CD8-positive, alpha-beta memory T cell (primary cell): ENCODE measurements around the gene FAM9C. TPM values are rescaled to one million over a fixed set of nuclear protein-coding genes. Genes with fewer than 3 reads are reported as not detected.
A peak's percentile ranks its signal among the peaks of the same experiment; 100 is the strongest.

ENCODE experiments used
- CTCF ChIA-PET: fragments of 350-600 bp; sonication (Branson Sonifier 250); formaldehyde crosslinking; loops from one replicate; lab custom pipeline; 2021; ENCODE audit warnings: antibody characterized with exemption; lab: Charles Lee
- POLR2A ChIA-PET: fragments of 350-600 bp; sonication (Branson Sonifier 250); formaldehyde crosslinking; loops from one replicate; lab custom pipeline; 2021; ENCODE audit warnings: antibody characterized with exemption; lab: Charles Lee
- DNase-seq, 5 donors: peaks; one replicate each; pipeline versions ENCODE4 v3.0.0 to v3.0.0-alpha.2; 2020 to 2022; ENCODE audit warnings: mixed read lengths in 1 of 5
- H3K27ac ChIP-seq: one replicate; pipeline ENCODE4 v1.7.0; 2013; ENCODE audit warnings: low read depth, mild to moderate bottlenecking, low read length, moderate library complexity
- H3K27me3 ChIP-seq: 2 replicates; pipeline ENCODE4 v1.7.0; 2013; ENCODE audit warnings: low read length, mild to moderate bottlenecking; ENCODE audit not compliant: insufficient read depth, poor library complexity, severe bottlenecking
- H3K36me3 ChIP-seq: 2 replicates; pipeline ENCODE4 v1.7.0; 2013; ENCODE audit warnings: mild to moderate bottlenecking, low read length, moderate library complexity; ENCODE audit not compliant: insufficient read depth
- H3K4me1 ChIP-seq: 2 replicates; pipeline ENCODE4 v1.7.0; 2013; ENCODE audit warnings: mild to moderate bottlenecking, low read length, moderate library complexity; ENCODE audit not compliant: insufficient read depth
- H3K4me3 ChIP-seq: 2 replicates; pipeline ENCODE4 v1.7.0; 2013; ENCODE audit warnings: mild to moderate bottlenecking, low read length
- H3K9me3 ChIP-seq: 2 replicates; pipeline ENCODE4 v1.7.0; 2013; ENCODE audit warnings: mild to moderate bottlenecking, low read length
- H3K27ac Mint-ChIP-seq, 8 donors: one replicate each; pipeline ENCODE4 v1.8.0; 2020 to 2021; ENCODE audit warnings: mixed read lengths in 8 of 8, mild to moderate bottlenecking in 6 of 8, inconsistent platforms in 3 of 8, moderate library complexity in 3 of 8
- H3K27me3 Mint-ChIP-seq, 2 donors: one replicate each; pipeline ENCODE4 v1.8.0; 2020 to 2021; ENCODE audit warnings: mixed read lengths in 2 of 2, mild to moderate bottlenecking in 1 of 2, moderate library complexity in 1 of 2
- H3K36me3 Mint-ChIP-seq, 3 donors: one replicate each; pipeline ENCODE4 v1.8.0; 2020 to 2021; ENCODE audit warnings: mixed read lengths in 3 of 3, inconsistent platforms in 1 of 3, mild to moderate bottlenecking in 1 of 3
- H3K4me1 Mint-ChIP-seq, 3 donors: one replicate each; pipeline ENCODE4 v1.8.0; 2020 to 2021; ENCODE audit warnings: mixed read lengths in 3 of 3, inconsistent platforms in 1 of 3, mild to moderate bottlenecking in 1 of 3
- H3K4me3 Mint-ChIP-seq, 7 donors: one replicate each; pipeline ENCODE4 v1.8.0; 2020 to 2021; ENCODE audit warnings: mixed read lengths in 7 of 7, mild to moderate bottlenecking in 6 of 7, moderate library complexity in 4 of 7, inconsistent platforms in 2 of 7
- H3K9me3 Mint-ChIP-seq, 5 donors: one replicate each; pipeline ENCODE4 v1.8.0; 2020 to 2022; ENCODE audit warnings: mixed read lengths in 5 of 5, mild to moderate bottlenecking in 3 of 5, moderate library complexity in 2 of 5, inconsistent platforms in 1 of 5
- polyA plus RNA-seq: library from polyadenylated mRNA; unstranded; fragments of 300-500 nt; fragmentation: Illumina TruSeq; gene quantifications from one replicate; pipeline ENCODE4 v1.2.3, GENCODE V29; 2021
- total RNA-seq, 2 experiments: library from RNA; stranded (reverse); gene quantifications; one replicate each; pipeline ENCODE4 v1.2.3, GENCODE V29; 2021

FAM9C gene
- total and polyA plus RNA-seq, 3 experiments from 2014 or later, result not detected

GRCh38 chrX:13076176-13076961 lies 31.9 kb upstream of the FAM9C start:
- DNase-seq, result no peak
- H3K4me1 ChIP-seq, result peaks cover 75% of the 10 kb centered on the region
- CTCF ChIA-PET, result interaction anchor here (0.9 to 1.5 kb wide), 4 partner anchors 27 to 126 kb away, joined by 3 to 4 read pairs (median 4); no protein-coding TSS in a partner anchor

GRCh38 chrX:13074297-13075262 lies 30.2 kb upstream of the FAM9C start:
- DNase-seq, result peak in 1 of 5 donors; percentile 49
- H3K4me1 Mint-ChIP-seq, result peaks cover 37 to 56% (median 52%) of the 10 kb centered on the region in 3 donors
- Histone ChIP-seq H3K36me3 (no peaks in the 10 kb centered on the region), H3K4me1 (peaks cover 58% of the 10 kb centered on the region), H3K9me3 (no peaks in the 10 kb centered on the region), H3K27me3 (no peaks in the 10 kb centered on the region), H3K4me3 (no peak overlapping the region), H3K27ac (no peak overlapping the region)
- H3K4me3 Mint-ChIP-seq, result peak overlapping the region in 5 of 7 donors; percentile 1 to 61 (median 8)
- POLR2A ChIA-PET, result no interaction called here
- CTCF ChIA-PET, result interaction anchor here (1.2 to 2.0 kb wide), 3 partner anchors 9 to 124 kb away, joined by 3 to 6 read pairs (median 6); no protein-coding TSS in a partner anchor
- peak overlapping the region; percentile 67 to 95 (median 90) for H3K27ac Mint-ChIP-seq
- H3K27me3 Mint-ChIP-seq, result peaks cover 0 to 9% of the 10 kb centered on the region in 2 donors
- H3K9me3 Mint-ChIP-seq, result peaks cover 0 to 7% (median 3%) of the 10 kb centered on the region in 5 donors
- peaks cover 2 to 4% (median 2%) of the 10 kb centered on the region in 3 donors for H3K36me3 Mint-ChIP-seq

More at GRCh38 chrX:13076176-13076961, 31.9 kb upstream of the FAM9C start:
- POLR2A ChIA-PET, result interaction anchor here (0.6 to 1.0 kb wide), 5 partner anchors 9 to 100 kb away, joined by 3 to 10 read pairs (median 4); no protein-coding TSS in a partner anchor
- no peak overlapping the region for H3K4me3 ChIP-seq
- Mint-ChIP-seq H3K9me3 (peaks cover 0 to under 1% (median 0%) of the 10 kb centered on the region in 5 donors), H3K4me3 (peak overlapping the region in 2 of 7 donors; percentile 45 to 54), H3K36me3 (peaks cover 0 to 5% (median 2%) of the 10 kb centered on the region in 3 donors), H3K4me1 (peaks cover 53 to 73% (median 70%) of the 10 kb centered on the region in 3 donors), H3K27ac (peak overlapping the region in 7 of 8 donors; percentile 61 to 91 (median 84)), H3K27me3 (peaks cover 0 to 20% of the 10 kb centered on the region in 2 donors)
- no peak overlapping the region for H3K27ac ChIP-seq
- H3K27me3 ChIP-seq, result no peaks in the 10 kb centered on the region
- H3K36me3 ChIP-seq, result no peaks in the 10 kb centered on the region
- no peaks in the 10 kb centered on the region for H3K9me3 ChIP-seq

GRCh38 chrX:13069771-13070416 lies 25.5 kb upstream of the FAM9C start:
- no peak overlapping the region for H3K27ac ChIP-seq
- no peak for DNase-seq
- CTCF ChIA-PET, result no interaction called here
- H3K27me3 ChIP-seq, result no peaks in the 10 kb centered on the region
- Mint-ChIP-seq H3K4me1 (peaks cover 16 to 32% (median 19%) of the 10 kb centered on the region in 3 donors), H3K27ac (no peak overlapping the region), H3K4me3 (peak overlapping the region in 1 of 7 donors; percentile 16), H3K9me3 (peaks cover 0 to 22% (median 12%) of the 10 kb centered on the region in 5 donors), H3K36me3 (peaks cover 0 to 27% (median 10%) of the 10 kb centered on the region in 3 donors), H3K27me3 (peaks cover 0 to 11% of the 10 kb centered on the region in 2 donors)
- no peaks in the 10 kb centered on the region for H3K36me3 ChIP-seq
- no peak overlapping the region for H3K4me3 ChIP-seq
- POLR2A ChIA-PET, result interaction anchor here (0.6 kb wide), 1 partner anchor 85 kb away, joined by 4 read pairs; no protein-coding TSS in a partner anchor
- peaks cover 5% of the 10 kb centered on the region for H3K9me3 ChIP-seq
- peaks cover 11% of the 10 kb centered on the region for H3K4me1 ChIP-seq

- Mint-ChIP-seq H3K27ac (peak overlapping the region in 1 of 8 donors; percentile 44), H3K27me3 (peaks cover 0 to 11% of the 10 kb centered on the region in 2 donors), H3K9me3 (peaks cover 0 to 22% (median 12%) of the 10 kb centered on the region in 5 donors), H3K4me3 (no peak overlapping the region), H3K36me3 (peaks cover 0 to 33% (median 10%) of the 10 kb centered on the region in 3 donors), H3K4me1 (peaks cover 7 to 30% (median 9%) of the 10 kb centered on the region in 3 donors)
- H3K27ac ChIP-seq, result no peak overlapping the region
- CTCF ChIA-PET, result no interaction called here
- H3K27me3 ChIP-seq, result no peaks in the 10 kb centered on the region
- no peak overlapping the region for H3K4me3 ChIP-seq
- no peaks in the 10 kb centered on the region for H3K4me1 ChIP-seq
- POLR2A ChIA-PET, result no interaction called here
- no peaks in the 10 kb centered on the region for H3K36me3 ChIP-seq
- DNase-seq, result no peak
- peaks cover 5% of the 10 kb centered on the region for H3K9me3 ChIP-seq
These were observed 24.2 kb upstream of the FAM9C start for GRCh38 chrX:13068651-13069050.

GRCh38 chrX:13067773-13068172 lies 23.4 kb upstream of the FAM9C start:
- Mint-ChIP-seq H3K36me3 (peaks cover under 1 to 39% (median 14%) of the 10 kb centered on the region in 3 donors), H3K4me1 (peaks cover 7 to 27% (median 14%) of the 10 kb centered on the region in 3 donors), H3K27me3 (peaks cover 0 to 11% of the 10 kb centered on the region in 2 donors), H3K27ac (no peak overlapping the region), H3K9me3 (peaks cover 0 to 26% (median 19%) of the 10 kb centered on the region in 5 donors), H3K4me3 (no peak overlapping the region)
- H3K4me3 ChIP-seq, result no peak overlapping the region
- H3K36me3 ChIP-seq, result no peaks in the 10 kb centered on the region
- ChIA-PET POLR2A (no interaction called here), CTCF (interaction anchor here (0.8 kb wide), 1 partner anchor 121 kb away, joined by 3 read pairs; no protein-coding TSS in a partner anchor)
- no peak for DNase-seq
- peaks cover 5% of the 10 kb centered on the region for H3K9me3 ChIP-seq
- no peak overlapping the region for H3K27ac ChIP-seq
- no peaks in the 10 kb centered on the region for H3K4me1 ChIP-seq
- H3K27me3 ChIP-seq, result no peaks in the 10 kb centered on the region

- H3K27ac Mint-ChIP-seq, result no peak overlapping the region
- Histone ChIP-seq H3K27ac (no peak overlapping the region), H3K4me1 (no peaks in the 10 kb centered on the region), H3K36me3 (no peaks in the 10 kb centered on the region), H3K4me3 (no peak overlapping the region), H3K9me3 (peaks cover 5% of the 10 kb centered on the region), H3K27me3 (no peaks in the 10 kb centered on the region)
- ChIA-PET CTCF (no interaction called here), POLR2A (no interaction called here)
- H3K4me3 Mint-ChIP-seq, result no peak overlapping the region
- DNase-seq, result no peak
- H3K27me3 Mint-ChIP-seq, result peaks cover 0 to 11% of the 10 kb centered on the region in 2 donors
- peaks cover 7 to 31% (median 16%) of the 10 kb centered on the region in 3 donors for H3K4me1 Mint-ChIP-seq
- H3K36me3 Mint-ChIP-seq, result peaks cover 3 to 44% (median 15%) of the 10 kb centered on the region in 3 donors
- H3K9me3 Mint-ChIP-seq, result peaks cover 0 to 33% (median 24%) of the 10 kb centered on the region in 5 donors
These were observed 22.0 kb upstream of the FAM9C start for GRCh38 chrX:13066391-13066790.

GRCh38 chrX:13064599-13065143 lies 20.3 kb upstream of the FAM9C start:
- no peaks in the 10 kb centered on the region for H3K27me3 ChIP-seq
- ChIA-PET POLR2A (no interaction called here), CTCF (no interaction called here)
- H3K4me1 Mint-ChIP-seq, result peaks cover 18 to 49% (median 32%) of the 10 kb centered on the region in 3 donors
- H3K4me3 ChIP-seq, result no peak overlapping the region
- no peak for DNase-seq
- peaks cover 13% of the 10 kb centered on the region for H3K4me1 ChIP-seq
- H3K36me3 Mint-ChIP-seq, result peaks cover 3 to 48% (median 18%) of the 10 kb centered on the region in 3 donors
- H3K4me3 Mint-ChIP-seq, result no peak overlapping the region
- no peak overlapping the region for H3K27ac ChIP-seq
- peaks cover 0 to 13% of the 10 kb centered on the region in 2 donors for H3K27me3 Mint-ChIP-seq
- peaks cover 5% of the 10 kb centered on the region for H3K9me3 ChIP-seq
- H3K9me3 Mint-ChIP-seq, result peaks cover 0 to 32% (median 27%) of the 10 kb centered on the region in 5 donors
- no peak overlapping the region for H3K27ac Mint-ChIP-seq
- no peaks in the 10 kb centered on the region for H3K36me3 ChIP-seq
